Lower leg skin (tissue), 4 donors: ENCODE results near the gene CCDC186. TPM values are rescaled to one million over a fixed set of nuclear protein-coding genes. Genes with fewer than 3 reads are reported as not detected.

Source experiments
- DNase-seq, 2 donors: peaks; one replicate each; pipeline ENCODE4 v3.0.0-alpha.2; 2019; ENCODE audit warnings: low spot score in 2 of 2
- H3K4me3 ChIP-seq: fragments of 200-600 bp; sonication (generic); 2 replicates; pipeline ENCODE4 v1.5.1; 2017; ENCODE audit warnings: mild to moderate bottlenecking, low read depth; ENCODE audit not compliant: poor library complexity, severe bottlenecking
- CTCF ChIP-seq, 3 donors: fragments of 450-650 bp; IDR thresholded peaks; one replicate each; pipeline ENCODE4 v1.5.1; 2016; ENCODE audit warnings: antibody characterized with exemption in 3 of 3, mild to moderate bottlenecking in 3 of 3, moderate library complexity in 2 of 3
- POLR2A ChIP-seq, 2 donors: fragments of 450-650 bp; IDR thresholded peaks; one replicate each; pipeline ENCODE4 v1.6.1; 2016 to 2017; ENCODE audit warnings: antibody characterized with exemption in 2 of 2, mild to moderate bottlenecking in 1 of 2, moderate library complexity in 1 of 2
- WGBS, 2 donors: methylation state at CpG; one replicate each; pipeline ENCODE4 v1.1.5; 2018; 5-methylcytosine and 5-hydroxymethylcytosine counted together
- intact Hi-C: fragments of 100-400 bp; cut with DNase I; formaldehyde crosslinking; loops from one replicate; pipeline ENCODE4 v1.15.0; 2023; ENCODE audit warnings: low total_unique reads
- microRNA counts, 2 donors: library from miRNA; unstranded; fragments of <30 nt; microRNA quantifications; one replicate each; lab custom pipeline; 2016
- total RNA-seq, 4 donors: library from RNA; depleted of rRNA; stranded (reverse); fragments of >200 nt; gene quantifications; one replicate each; pipeline ENCODE4 v1.1.0, GENCODE V29; 2016

CCDC186 gene
- total RNA-seq, 4 donors from 2014 or later, result 24.4 to 83.4 (median 33.0) TPM

- TF ChIP-seq POLR2A (IDR thresholded peaks at IDR 0.05) (no peak), CTCF (IDR thresholded peaks at IDR 0.05) (no peak)
- DNase-seq, result no peak
- intact Hi-C loops, result no loop called here
- WGBS, 2 donors, result 72 to 80% methylated on average over 14 of the region's 14 CpGs
- H3K4me3 ChIP-seq, result no peak overlapping the region
Measured at GRCh38 chr10:114073395-114074186, 100.4 kb downstream of the CCDC186 start.

DNA sequence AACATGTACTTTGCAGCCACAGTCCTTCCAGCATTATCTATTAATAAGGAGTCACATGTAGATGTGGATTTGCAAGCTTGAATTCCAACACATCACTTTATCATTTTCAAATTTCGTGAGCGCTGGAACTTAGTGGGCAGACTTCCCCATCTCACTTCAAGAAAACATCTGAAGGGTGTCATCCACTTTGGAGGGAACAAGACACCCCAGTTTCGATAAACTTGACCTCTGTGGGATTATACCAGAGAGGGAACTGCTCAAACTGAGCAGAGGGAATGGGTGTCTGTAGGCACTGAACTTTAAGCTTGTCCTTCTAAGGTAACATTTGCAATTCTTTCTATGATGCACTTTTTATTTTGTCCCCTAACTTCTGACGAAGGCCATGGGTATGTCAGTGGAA lies 102.8 kb downstream of the CCDC186 start:
- WGBS, 2 donors, result 76 to 89% methylated on average over 4 of the region's 4 CpGs
- intact Hi-C loops, result no loop called here
- TF ChIP-seq POLR2A (IDR thresholded peaks at IDR 0.05) (no peak), CTCF (IDR thresholded peaks at IDR 0.05) (no peak)
- no peak for DNase-seq
- no peak overlapping the region for H3K4me3 ChIP-seq

MicroRNA genes within 50 kb of the gene (microRNA counts, 767-probe panel; counts per million panel counts)
- 0 to 358 counts per million in 2 donors for microRNA hsa-miR-2110 (lab: Ali Mortazavi, UCI)

Other genes with a start within 250 kb of the CCDC186 start
- gene ADRB1, start 130.3 kb downstream of the CCDC186 start, total RNA-seq, result 1 to 10 TPM in 1 of 4 donors, under 1 TPM in 3; 0.55 to 1.0 (median 0.82) TPM
- under 1 TPM; 0.10 to 0.34 (median 0.14) TPM for gene TDRD1, start 5.2 kb upstream of the CCDC186 start, total RNA-seq
- gene VWA2, start 65.1 kb upstream of the CCDC186 start, total RNA-seq, result 10 to 100 TPM; 14.2 to 21.7 (median 20.6) TPM
- 10 to 100 TPM; 10.9 to 19.4 (median 14.3) TPM for gene AFAP1L2, start 230.3 kb upstream of the CCDC186 start, total RNA-seq